Subcutaneous adipose tissue (tissue), 4 donors: Measurements from ENCODE around the gene RTN4R. TPM values are rescaled to one million over a fixed set of nuclear protein-coding genes. Genes with fewer than 3 reads are reported as not detected.

ENCODE experiments used
- small RNA-seq: library from RNA; depleted of rRNA; stranded (forward); fragments of <200 nt; gene quantifications from one replicate; pipeline ENCODE3, GENCODE V24; 2016
- total RNA-seq, 4 donors: library from RNA; depleted of rRNA; stranded (reverse); fragments of >200 nt; gene quantifications; one replicate each; pipeline ENCODE4 v1.1.0, GENCODE V29; 2016

Gene RTN4R
- total RNA-seq, 4 donors from 2014 or later: 0.68 to 0.82 TPM; not detected in 2

Small RNA genes within 50 kb of the gene (small RNA-seq; reads per million reads assigned to genes)
- not detected for gene MIR1286

Other genes with a start within 250 kb of the RTN4R start
- gene TANGO2, start 247.2 kb downstream of the RTN4R start, total RNA-seq: 10 to 100 TPM; 24.3 to 46.7 (median 37.5) TPM
- 10 to 100 TPM in 3 of 4 donors, 1 to 10 TPM in 1; 9.8 to 27.9 (median 14.7) TPM for gene DGCR8, start 188.1 kb downstream of the RTN4R start, total RNA-seq
- 100 to 1,000 TPM in 2 of 4 donors, 10 to 100 TPM in 2; 75.1 to 156 (median 116) TPM for gene RANBP1, start 152.2 kb downstream of the RTN4R start, total RNA-seq
- 10 to 100 TPM; 33.0 to 62.9 (median 46.7) TPM for gene TRMT2A, start 151.1 kb downstream of the RTN4R start, total RNA-seq
- 10 to 100 TPM in 2 of 4 donors, 1 to 10 TPM in 2; 7.0 to 32.2 (median 11.0) TPM for gene ZDHHC8, start 136.5 kb downstream of the RTN4R start, total RNA-seq
- 1 to 10 TPM in 2 of 4 donors, not detected in 2; 1.3 to 3.0 TPM for gene CCDC188, start 117.3 kb downstream of the RTN4R start, total RNA-seq
- gene DGCR6L, start 51.7 kb upstream of the RTN4R start, total RNA-seq: 10 to 100 TPM; 18.8 to 61.2 (median 54.0) TPM
- 1 to 10 TPM; 2.8 to 7.2 (median 3.5) TPM for gene ZNF74, start 125.8 kb upstream of the RTN4R start, total RNA-seq
- 10 to 100 TPM in 2 of 4 donors, 1 to 10 TPM in 2; 2.8 to 15.4 (median 8.1) TPM for gene SCARF2, start 169.5 kb upstream of the RTN4R start, total RNA-seq
- 10 to 100 TPM; 12.4 to 49.8 (median 42.4) TPM for gene KLHL22, start 227.5 kb upstream of the RTN4R start, total RNA-seq
- gene MED15, start 239.3 kb upstream of the RTN4R start, total RNA-seq: 10 to 100 TPM; 35.1 to 88.9 (median 49.9) TPM